Epithelial cell of esophagus (primary cell): ENCODE data around the gene EDN3.

Experiments
- DNase-seq: peaks from one replicate; pipeline ENCODE4 v3.0.0; 2010; ENCODE audit warnings: low read depth
- H3K4me3 ChIP-seq: 2 replicates; pipeline ENCODE4 v1.5.1; 2011; ENCODE audit warnings: mild to moderate bottlenecking, low read length, control low read depth
- CTCF ChIP-seq: IDR thresholded peaks from 2 replicates; pipeline ENCODE4 v1.5.1; 2011; ENCODE audit warnings: low read depth, mild to moderate bottlenecking, low read length, control low read depth, inconsistent platforms; ENCODE audit not compliant: insufficient read depth; ENCODE audit errors: missing control alignments

EDN3 gene

GRCh38 chr20:59320426-59320825 is 20.0 kb downstream of the EDN3 start:
- no peak overlapping the region for H3K4me3 ChIP-seq
- TF ChIP-seq CTCF: no peak
- no peak for DNase-seq

- H3K4me3 ChIP-seq: no peak overlapping the region
- no peak for TF ChIP-seq CTCF
- no peak for DNase-seq
These were observed 20.6 kb downstream of the EDN3 start for GRCh38 chr20:59320854-59321647.

- no peak for DNase-seq
- H3K4me3 ChIP-seq: no peak overlapping the region
- no peak for TF ChIP-seq CTCF
These were observed 21.7 kb downstream of the EDN3 start for GRCh38 chr20:59322081-59322480.

GRCh38 chr20:59322585-59323454 is 22.4 kb downstream of the EDN3 start:
- no peak overlapping the region for H3K4me3 ChIP-seq
- no peak for DNase-seq
- no peak for TF ChIP-seq CTCF

GRCh38 chr20:59323731-59324130 is 23.3 kb downstream of the EDN3 start:
- no peak overlapping the region for H3K4me3 ChIP-seq
- DNase-seq: no peak
- TF ChIP-seq CTCF: no peak

GRCh38 chr20:59324521-59325141 is 24.2 kb downstream of the EDN3 start:
- TF ChIP-seq CTCF: no peak
- DNase-seq: no peak
- H3K4me3 ChIP-seq: no peak overlapping the region
